Right lobe of liver (tissue), 4 donors: Measurements from ENCODE around the gene SLCO2A1.

Experiments used
- CTCF ChIP-seq, 4 donors: fragments of 200-600 bp in 3 of 4; fragments of 450-650 bp in 1 of 4; IDR thresholded peaks; one replicate each; pipeline versions ENCODE4 v1.5.1 to v1.8.0; 2016 to 2022; ENCODE audit warnings: antibody characterized with exemption in 4 of 4, mild to moderate bottlenecking in 2 of 4
- POLR2A ChIP-seq: fragments of 450-650 bp; IDR thresholded peaks from one replicate; pipeline ENCODE4 v1.6.1; 2017; ENCODE audit warnings: antibody characterized with exemption, mild to moderate bottlenecking
- donor health status: DM: no; HTN: no; CAD: no.
- donor health status: DM: no; HTN: no; CAD: no.
- donor health status: DM: no; HTN: yes; CAD: no.

GRCh38 chr3:134018406-134018805, 11.3 kb downstream of the SLCO2A1 start:
- TF ChIP-seq CTCF (IDR thresholded peaks at IDR 0.05) (no peak), POLR2A (no peak)
